GM12872 (cell line): ENCODE measurements around the gene ANKRD31.

Source experiments
- TF ChIP-seq, protein P1 (sequence below): IDR thresholded peaks from 3 replicates; pipeline ENCODE4 v1.5.1; 2011; ENCODE audit warnings: low read depth, mild to moderate bottlenecking, low read length, moderate library complexity; ENCODE audit not compliant: insufficient read depth

ANKRD31 gene

DNA sequence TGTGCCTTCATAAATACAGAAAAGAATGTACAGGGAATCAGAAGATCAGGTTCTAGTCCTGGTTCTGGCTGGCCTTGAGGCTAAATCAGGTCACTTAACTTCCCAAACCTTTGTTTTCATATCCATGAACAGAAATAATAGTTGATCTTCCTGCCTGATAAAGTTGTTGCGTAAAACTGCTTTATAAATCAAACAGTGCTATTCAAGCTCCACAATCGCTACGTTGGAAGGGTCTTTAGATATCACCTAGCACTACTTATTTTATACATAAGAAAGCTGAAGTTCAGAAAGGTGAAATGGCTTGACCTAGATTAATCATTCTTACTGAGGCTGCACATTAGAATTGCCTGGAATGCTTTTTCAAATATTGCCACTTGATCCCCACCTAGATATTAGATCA lies 148.0 kb downstream of the ANKRD31 start:
- TF ChIP-seq, protein P1, sequence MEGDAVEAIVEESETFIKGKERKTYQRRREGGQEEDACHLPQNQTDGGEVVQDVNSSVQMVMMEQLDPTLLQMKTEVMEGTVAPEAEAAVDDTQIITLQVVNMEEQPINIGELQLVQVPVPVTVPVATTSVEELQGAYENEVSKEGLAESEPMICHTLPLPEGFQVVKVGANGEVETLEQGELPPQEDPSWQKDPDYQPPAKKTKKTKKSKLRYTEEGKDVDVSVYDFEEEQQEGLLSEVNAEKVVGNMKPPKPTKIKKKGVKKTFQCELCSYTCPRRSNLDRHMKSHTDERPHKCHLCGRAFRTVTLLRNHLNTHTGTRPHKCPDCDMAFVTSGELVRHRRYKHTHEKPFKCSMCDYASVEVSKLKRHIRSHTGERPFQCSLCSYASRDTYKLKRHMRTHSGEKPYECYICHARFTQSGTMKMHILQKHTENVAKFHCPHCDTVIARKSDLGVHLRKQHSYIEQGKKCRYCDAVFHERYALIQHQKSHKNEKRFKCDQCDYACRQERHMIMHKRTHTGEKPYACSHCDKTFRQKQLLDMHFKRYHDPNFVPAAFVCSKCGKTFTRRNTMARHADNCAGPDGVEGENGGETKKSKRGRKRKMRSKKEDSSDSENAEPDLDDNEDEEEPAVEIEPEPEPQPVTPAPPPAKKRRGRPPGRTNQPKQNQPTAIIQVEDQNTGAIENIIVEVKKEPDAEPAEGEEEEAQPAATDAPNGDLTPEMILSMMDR: no peak

DNA sequence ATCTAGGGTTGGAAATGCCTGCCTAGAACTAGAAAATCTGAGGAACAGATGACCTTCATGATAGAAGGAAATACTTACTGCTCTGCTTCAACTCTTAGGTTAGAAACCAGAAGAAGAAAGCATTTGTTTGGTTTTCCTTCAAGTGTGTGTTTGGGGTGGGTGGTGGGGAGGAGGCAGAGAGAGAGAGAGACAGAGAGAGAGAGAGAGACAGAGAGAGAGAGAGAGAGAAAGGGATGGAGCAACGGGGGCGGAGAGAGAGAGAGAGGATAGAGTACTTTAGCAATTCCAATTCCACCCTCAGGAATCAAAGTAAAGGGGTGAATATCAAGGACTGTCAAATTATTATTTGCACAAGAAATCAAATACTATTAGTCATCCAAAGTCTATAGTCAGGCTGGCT lies 155.2 kb downstream of the ANKRD31 start:
- TF ChIP-seq, protein P1: no peak

DNA sequence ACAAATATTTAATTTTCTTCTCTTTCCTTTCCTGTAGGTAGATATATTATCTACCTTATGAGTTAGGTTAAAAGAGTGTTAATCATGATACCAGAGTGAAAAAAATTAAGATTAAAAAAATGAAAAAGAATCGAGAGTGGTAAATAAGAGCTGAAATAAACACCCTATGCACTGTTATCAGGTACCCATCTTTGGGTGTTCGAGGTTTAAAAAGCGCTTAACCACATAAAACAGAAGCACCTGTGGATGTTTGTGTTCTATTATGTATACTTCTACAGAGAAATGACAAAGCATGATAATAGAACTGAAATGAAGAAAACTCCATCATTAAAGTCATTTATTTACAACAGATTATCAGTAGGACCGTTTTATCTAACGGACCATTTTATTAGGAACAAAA lies 158.7 kb downstream of the ANKRD31 start:
- TF ChIP-seq, protein P1: no peak

DNA sequence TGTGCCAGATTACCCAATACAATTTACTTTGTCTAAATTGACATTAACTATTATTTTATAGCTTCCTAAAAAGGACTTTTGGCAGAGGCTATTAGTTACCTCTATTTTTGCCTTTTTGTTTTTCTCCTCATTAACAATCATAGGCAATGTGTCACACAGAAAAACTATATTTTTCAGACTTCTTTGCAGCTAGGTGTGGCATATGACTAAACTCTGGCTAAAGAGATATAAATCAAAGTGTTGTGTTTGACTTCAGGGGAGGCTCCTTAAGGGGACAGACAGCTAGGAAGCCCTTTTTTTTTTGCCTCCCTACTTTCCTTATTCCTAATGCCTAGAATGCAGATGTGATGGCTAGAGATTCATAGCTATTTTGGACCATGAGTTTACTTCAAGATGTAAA lies 164.6 kb downstream of the ANKRD31 start:
- TF ChIP-seq, protein P1: no peak

DNA sequence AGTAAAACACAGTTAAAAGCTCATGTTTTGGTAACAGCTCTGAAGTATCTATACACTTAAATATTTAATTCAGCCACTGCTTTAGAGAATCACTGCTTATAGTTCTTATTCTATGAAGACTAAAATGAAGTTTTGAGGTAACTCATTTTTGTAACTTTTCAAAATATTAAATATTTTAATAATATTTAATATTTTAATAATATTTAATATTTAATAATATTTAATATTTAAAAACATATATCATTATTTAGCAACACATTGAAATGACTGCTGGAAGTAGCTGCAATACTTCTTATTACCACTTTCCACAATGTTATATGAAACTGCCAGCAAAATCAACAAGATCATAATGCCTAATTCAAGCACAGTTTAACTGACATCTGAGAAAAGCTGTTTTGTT lies 165.6 kb downstream of the ANKRD31 start:
- TF ChIP-seq, protein P1: no peak

DNA sequence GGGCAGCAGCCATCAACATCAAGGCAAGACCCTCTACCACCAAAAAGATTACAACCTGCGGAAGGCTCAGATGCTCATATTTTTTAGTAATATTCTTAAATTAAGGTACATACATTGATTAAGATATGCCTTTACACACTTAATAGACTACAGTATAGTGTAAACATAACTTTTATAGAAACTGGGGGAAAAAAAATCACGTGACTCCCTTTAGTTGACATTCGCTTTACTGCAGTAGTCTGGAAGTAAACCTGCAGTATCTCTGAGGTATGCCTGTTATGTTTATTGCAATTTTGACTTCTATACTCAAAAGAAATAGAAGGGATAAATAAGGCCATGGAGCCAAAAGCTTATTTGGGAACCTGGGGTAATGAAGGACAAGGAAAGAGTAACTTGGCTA lies 169.2 kb downstream of the ANKRD31 start:
- TF ChIP-seq, protein P1: no peak

DNA sequence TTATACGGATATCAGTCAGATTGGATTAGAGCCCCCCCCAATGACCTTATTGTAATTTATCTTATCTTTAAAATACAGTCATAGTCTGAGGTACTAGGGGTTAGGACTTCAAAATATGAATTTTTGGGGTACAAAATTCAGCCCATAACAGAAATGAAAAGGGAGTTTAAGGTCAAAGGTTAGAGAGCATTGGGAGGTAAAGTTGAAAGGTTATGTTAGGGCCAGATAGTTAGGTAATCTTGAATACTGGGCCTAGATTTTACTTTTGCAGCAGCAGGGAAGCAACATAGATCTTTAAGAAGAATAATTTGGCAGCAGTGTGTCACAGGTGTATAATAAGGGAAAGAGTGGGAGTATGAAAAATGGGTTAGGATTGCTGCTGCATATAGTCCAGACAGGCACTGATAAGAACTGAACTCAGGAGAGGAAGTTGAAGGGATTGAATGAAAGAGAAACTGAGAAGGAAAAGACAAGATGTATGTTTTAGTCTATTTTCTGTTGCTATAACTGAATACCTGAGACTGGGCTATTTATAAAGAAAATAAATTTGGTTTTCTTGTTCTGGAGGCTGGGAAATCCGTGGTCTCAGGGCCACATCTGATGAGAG lies 173.7 kb downstream of the ANKRD31 start:
- TF ChIP-seq, protein P1: no peak
